Body of pancreas (tissue), 4 donors: Measurements from ENCODE around the gene AP3D1.

ENCODE experiments used
- POLR2A ChIP-seq, 3 donors: fragments of 450-650 bp; IDR thresholded peaks; one replicate each; pipeline ENCODE4 v1.6.1; 2016; ENCODE audit warnings: antibody characterized with exemption in 3 of 3, mild to moderate bottlenecking in 2 of 3
- TF ChIP-seq, protein P1 (sequence below), 7 experiments: fragments of 450-650 bp in 4 of 7; fragments of 200-600 bp in 3 of 7; sonication (generic) in 3 of 7; IDR thresholded peaks; one replicate each; pipeline ENCODE4 v1.5.1; 2016 to 2019; ENCODE audit warnings: antibody characterized with exemption in 7 of 7

DNA sequence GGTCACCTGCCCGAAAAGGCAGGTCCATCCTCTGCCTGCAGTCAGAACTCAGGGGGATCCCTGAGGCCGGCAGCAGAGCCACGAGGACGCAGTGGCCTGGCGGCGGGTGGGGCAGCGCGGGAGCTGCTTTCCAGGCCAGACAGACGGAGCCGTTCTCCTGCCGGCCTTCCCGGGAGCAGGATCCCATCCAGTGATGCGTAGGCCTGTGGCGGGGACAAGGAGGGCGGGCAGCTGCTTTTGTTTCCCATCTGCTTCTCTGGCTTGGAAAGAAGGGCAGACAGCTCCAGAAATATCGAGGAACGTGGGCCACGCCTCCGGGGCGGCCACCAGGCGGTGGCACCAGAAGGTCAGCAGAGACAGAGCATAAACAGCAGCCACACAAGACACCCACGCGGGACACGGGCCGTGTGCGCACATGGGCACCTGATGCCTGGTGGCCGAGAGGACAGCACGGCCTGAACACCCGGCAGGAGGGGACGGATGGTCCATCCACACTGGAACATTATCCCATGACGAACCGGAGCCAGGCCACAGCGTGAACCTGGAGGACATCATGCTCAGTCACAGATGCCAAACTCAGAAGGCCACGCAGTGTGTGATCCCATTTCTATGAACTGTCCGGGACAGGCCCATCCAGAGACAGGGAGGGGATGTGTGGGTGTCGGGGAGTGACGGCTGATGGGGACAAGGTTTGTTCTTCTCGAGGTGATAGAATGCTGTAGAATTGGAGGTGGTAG is 86.4 kb downstream of the AP3D1 start:
- TF ChIP-seq, protein P1, sequence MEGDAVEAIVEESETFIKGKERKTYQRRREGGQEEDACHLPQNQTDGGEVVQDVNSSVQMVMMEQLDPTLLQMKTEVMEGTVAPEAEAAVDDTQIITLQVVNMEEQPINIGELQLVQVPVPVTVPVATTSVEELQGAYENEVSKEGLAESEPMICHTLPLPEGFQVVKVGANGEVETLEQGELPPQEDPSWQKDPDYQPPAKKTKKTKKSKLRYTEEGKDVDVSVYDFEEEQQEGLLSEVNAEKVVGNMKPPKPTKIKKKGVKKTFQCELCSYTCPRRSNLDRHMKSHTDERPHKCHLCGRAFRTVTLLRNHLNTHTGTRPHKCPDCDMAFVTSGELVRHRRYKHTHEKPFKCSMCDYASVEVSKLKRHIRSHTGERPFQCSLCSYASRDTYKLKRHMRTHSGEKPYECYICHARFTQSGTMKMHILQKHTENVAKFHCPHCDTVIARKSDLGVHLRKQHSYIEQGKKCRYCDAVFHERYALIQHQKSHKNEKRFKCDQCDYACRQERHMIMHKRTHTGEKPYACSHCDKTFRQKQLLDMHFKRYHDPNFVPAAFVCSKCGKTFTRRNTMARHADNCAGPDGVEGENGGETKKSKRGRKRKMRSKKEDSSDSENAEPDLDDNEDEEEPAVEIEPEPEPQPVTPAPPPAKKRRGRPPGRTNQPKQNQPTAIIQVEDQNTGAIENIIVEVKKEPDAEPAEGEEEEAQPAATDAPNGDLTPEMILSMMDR (IDR thresholded peaks at IDR 0.05): no peak
- TF ChIP-seq POLR2A (IDR thresholded peaks at IDR 0.05): no peak
